ENCODE data around the gene PTDSS2.

PTDSS2 gene

DNA sequence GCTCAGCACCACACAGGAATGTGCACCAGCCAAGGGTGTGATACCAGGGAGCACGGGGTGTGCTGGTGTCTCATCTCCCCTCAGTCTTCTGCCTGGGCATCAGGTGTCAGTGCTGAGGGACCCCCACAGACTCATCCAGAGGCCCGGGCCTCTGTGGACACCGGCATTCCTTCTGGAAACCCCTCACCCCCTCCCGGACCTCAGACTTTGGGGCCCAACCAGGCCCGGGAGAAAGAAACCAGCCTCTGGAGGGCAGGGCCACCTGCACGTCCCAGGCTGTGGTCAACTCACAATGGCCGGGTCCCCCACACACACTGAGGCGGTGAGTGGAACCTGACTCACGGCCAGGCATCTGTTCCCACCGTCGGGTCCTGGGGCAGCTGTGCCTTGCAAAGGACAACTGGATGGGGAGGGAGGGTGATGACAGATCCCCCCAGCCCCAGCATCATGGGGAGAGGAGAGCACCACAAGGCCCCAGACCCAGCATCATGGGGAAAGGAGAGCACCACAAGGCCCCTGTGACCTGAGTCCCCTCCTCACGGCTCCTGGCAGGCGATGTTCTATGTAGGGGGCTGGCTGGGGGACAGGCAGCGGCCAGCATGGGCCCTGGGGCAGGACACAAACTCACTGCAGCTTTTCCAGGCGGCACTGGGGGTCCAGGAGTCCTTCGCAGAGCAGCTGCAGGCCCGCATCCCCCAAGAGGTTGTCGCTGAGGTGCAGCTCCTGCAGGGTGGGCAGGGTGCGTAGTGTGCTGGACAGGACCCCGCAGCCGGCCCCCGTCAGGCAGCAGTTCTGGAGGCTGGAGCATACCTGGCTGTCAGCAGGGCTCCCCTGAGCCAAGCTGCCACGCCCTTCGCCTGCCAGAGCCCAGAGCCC, 49.4 kb downstream of the PTDSS2 start:
- DNase-seq (ENCODE audit: extremely low read depth, insufficient read length), result no peak
- TF ChIP-seq, protein P1, sequence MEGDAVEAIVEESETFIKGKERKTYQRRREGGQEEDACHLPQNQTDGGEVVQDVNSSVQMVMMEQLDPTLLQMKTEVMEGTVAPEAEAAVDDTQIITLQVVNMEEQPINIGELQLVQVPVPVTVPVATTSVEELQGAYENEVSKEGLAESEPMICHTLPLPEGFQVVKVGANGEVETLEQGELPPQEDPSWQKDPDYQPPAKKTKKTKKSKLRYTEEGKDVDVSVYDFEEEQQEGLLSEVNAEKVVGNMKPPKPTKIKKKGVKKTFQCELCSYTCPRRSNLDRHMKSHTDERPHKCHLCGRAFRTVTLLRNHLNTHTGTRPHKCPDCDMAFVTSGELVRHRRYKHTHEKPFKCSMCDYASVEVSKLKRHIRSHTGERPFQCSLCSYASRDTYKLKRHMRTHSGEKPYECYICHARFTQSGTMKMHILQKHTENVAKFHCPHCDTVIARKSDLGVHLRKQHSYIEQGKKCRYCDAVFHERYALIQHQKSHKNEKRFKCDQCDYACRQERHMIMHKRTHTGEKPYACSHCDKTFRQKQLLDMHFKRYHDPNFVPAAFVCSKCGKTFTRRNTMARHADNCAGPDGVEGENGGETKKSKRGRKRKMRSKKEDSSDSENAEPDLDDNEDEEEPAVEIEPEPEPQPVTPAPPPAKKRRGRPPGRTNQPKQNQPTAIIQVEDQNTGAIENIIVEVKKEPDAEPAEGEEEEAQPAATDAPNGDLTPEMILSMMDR (IDR thresholded peaks at IDR 0.05; ENCODE audit: insufficient read depth, low read length, poor library complexity, severe bottlenecking), result no peak
- H3K36me3 ChIP-seq (ENCODE audit: control insufficient read depth, insufficient read depth, low read length), result peaks cover 43% of the 10 kb centered on the region

DNA sequence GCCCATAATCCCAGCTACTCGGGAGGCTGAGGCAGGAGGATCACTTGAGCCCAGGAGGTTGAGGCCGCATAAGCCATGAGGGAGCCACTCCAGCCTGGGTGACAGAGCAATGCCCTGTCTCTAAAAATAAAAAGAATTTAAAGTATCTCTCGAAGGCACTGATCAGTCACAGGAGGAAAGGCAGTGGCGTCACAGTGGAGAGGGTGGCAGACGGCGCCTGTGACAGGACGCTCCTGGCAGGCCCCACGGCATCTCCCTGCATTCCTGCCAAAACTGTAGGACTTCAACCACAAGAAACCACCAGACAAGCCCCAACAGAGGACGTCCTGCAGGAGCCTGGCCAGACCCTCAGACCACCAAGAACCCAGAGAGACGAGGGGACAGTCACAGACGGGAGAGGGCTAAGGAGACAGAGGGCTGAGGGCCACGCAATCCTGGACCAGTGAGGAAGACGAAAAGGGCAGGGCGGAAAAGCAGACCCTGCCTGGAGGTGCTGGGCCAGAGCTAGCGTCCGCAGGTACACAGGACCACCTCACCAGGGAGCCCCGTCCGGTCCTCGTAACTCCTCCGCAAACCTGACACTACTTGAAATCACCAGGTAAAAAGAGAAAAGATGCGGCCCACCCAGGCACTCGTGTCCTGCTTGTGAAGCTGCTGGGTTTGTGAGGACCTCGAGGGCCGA, 51.1 kb downstream of the PTDSS2 start:
- Histone ChIP-seq H3K27me3 (replicated peaks; ENCODE audit: control insufficient read depth, insufficient read depth, low read length) (no peaks in the 10 kb centered on the region), H3K4me3 (replicated peaks; ENCODE audit: low read depth, low read length) (no peak overlapping the region), H3K36me3 (ENCODE audit: control insufficient read depth, insufficient read depth, low read length) (peaks cover 40% of the 10 kb centered on the region)
- no peak for DNase-seq (ENCODE audit: extremely low read depth, insufficient read length)
- TF ChIP-seq, protein P1 (IDR thresholded peaks at IDR 0.05; ENCODE audit: insufficient read depth, low read length, poor library complexity, severe bottlenecking), result no peak

More for the DNA sequence above, 49.4 kb downstream of the PTDSS2 start:
- no peak overlapping the region for H3K4me3 ChIP-seq (replicated peaks; ENCODE audit: low read depth, low read length)
- no peaks in the 10 kb centered on the region for H3K27me3 ChIP-seq (replicated peaks; ENCODE audit: control insufficient read depth, insufficient read depth, low read length)

DNA sequence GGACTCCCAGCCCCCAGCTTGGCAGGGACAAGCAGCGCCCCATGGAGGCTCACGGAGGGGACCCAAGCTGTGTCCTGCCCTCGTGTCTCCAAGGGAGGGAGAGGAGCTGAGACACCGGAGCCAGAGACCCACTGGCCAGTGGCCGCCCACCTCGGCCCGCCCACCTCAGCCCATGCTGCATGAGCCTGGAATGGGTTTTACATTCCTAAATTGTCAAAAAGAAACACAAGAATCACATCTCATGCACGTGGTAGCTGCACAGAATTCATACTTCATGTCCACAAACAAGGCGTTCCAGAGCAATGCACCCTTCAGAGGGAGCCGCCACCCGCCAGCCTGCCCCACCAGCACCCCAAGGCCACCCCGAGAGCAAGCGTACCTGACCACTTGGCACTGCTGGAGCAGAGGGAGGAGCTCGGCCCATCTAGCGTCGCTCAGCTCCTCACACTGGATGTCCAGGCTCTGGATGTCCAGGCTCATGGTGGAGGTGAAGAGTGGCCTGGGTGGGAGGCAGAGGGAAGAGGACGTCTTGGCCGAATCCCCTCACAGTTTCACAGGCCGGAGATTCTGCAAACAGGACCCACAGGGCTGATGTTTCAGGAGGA, 51.7 kb downstream of the PTDSS2 start:
- TF ChIP-seq, protein P1 (IDR thresholded peaks at IDR 0.05; ENCODE audit: insufficient read depth, low read length, poor library complexity, severe bottlenecking), result no peak
- peaks cover 39% of the 10 kb centered on the region for H3K36me3 ChIP-seq (ENCODE audit: control insufficient read depth, insufficient read depth, low read length)
- DNase-seq (ENCODE audit: extremely low read depth, insufficient read length), result no peak
- H3K4me3 ChIP-seq (replicated peaks; ENCODE audit: low read depth, low read length), result no peak overlapping the region
- H3K27me3 ChIP-seq (replicated peaks; ENCODE audit: control insufficient read depth, insufficient read depth, low read length), result no peaks in the 10 kb centered on the region

DNA sequence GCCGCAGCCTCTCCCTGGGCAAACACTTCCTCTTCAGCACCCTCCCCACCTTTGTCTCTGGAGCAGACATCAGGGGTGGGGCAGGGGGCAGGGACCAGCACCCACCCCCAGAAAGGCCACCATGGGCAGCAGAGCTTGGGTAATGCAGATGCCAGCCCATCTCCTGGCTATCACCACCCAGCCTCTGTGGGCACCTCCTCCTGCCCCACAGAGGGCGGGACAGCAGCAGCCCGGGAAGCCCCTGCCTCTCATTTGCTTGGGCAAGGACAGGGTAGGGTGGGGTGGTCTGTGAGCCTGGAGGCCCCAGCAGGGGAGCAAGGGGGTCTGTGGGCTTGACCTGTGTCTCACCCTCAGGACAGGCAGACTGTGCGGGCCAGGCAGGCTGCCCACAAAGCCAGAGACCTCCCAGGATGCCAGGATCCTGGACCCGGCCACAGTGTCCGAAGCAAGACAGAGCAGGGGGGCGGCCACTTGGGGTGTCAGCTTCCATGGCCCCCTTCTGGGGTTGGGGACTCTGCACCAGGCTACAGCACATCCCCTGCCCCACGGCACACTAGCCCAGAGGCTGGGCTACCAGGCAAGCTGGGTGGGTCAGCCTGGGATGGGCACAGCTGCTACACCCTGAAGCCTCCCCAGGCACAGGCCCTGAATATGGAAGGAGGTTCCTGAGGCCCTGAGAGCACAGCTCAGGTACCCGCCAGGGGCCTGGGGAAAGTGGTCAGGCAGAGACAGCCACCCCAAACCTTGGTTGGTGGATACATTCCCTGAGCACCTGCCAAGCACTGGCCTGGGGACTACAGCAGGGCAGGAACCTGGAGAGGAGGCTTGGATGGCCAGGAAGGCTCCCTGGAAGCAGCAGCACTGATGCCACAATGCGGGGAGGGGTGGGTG, 52.5 kb downstream of the PTDSS2 start:
- TF ChIP-seq, protein P1 (IDR thresholded peaks at IDR 0.05; ENCODE audit: insufficient read depth, low read length, poor library complexity, severe bottlenecking), result no peak
- Histone ChIP-seq H3K4me3 (replicated peaks; ENCODE audit: low read depth, low read length) (no peak overlapping the region), H3K36me3 (ENCODE audit: control insufficient read depth, insufficient read depth, low read length) (peaks cover 33% of the 10 kb centered on the region), H3K27me3 (replicated peaks; ENCODE audit: control insufficient read depth, insufficient read depth, low read length) (no peaks in the 10 kb centered on the region)
- DNase-seq (ENCODE audit: extremely low read depth, insufficient read length), result no peak
